T-cell (primary cell): Measurements from ENCODE around the gene KRTAP4-9. TPM values are rescaled to one million over a fixed set of nuclear protein-coding genes. Genes with fewer than 3 reads are reported as not detected.
"Not testable (repeated sequence)": the region's sequence is repeated elsewhere in the genome, so short reads cannot be mapped to it uniquely, and the experiment has no call there.

Experiments used
- ATAC-seq, 4 experiments: fragments of 200-7000 bp in 3 of 4; fragments of 150-1000 bp in 1 of 4; cut with Tn5 transposase; replicated peaks in 1 of 4; 1 replicate in 3 of 4; 2 replicates in 1 of 4; pipeline ENCODE4 v1.10.0; 2021; ENCODE audit warnings: moderate library complexity in 3 of 4, mild to moderate bottlenecking in 2 of 4, moderate number of reproducible peaks in 1 of 4
- CTCF ChIA-PET, 2 donors: fragments of 300-600 bp; sonication (Branson Sonifier 250); formaldehyde crosslinking; loops; one replicate each; lab custom pipeline; 2022; ENCODE audit warnings: antibody characterized with exemption in 2 of 2; lab: Charles Lee
- POLR2A ChIA-PET, 2 donors: fragments of 300-600 bp; sonication (Branson Sonifier 250); formaldehyde crosslinking; loops; one replicate each; lab custom pipeline; 2022; ENCODE audit warnings: antibody characterized with exemption in 2 of 2; lab: Charles Lee
- DNase-seq, 35 experiments: peaks; one replicate each; pipeline versions ENCODE4 v3.0.0 to v3.0.0-alpha.2; 2013 to 2023
- H3K27ac ChIP-seq: one replicate; pipeline ENCODE4 v1.5.1; 2013; ENCODE audit warnings: low read length
- H3K27me3 ChIP-seq, 2 experiments: replicated peaks in 1 of 2; 1 replicate in 1 of 2; 2 replicates in 1 of 2; pipeline versions ENCODE4 v1.6.1 to v1.7.0; 2013; ENCODE audit warnings: low read length in 1 of 2, mixed read lengths in 1 of 2; ENCODE audit not compliant: control insufficient read depth in 2 of 2, insufficient read depth in 2 of 2; ENCODE audit errors: extremely low read depth in 1 of 2
- H3K36me3 ChIP-seq, 2 donors: 1 replicate in 1 of 2; 2 replicates in 1 of 2; pipeline versions ENCODE4 v1.6.1 to v1.7.0; 2013; ENCODE audit warnings: low read length in 1 of 2; ENCODE audit not compliant: control insufficient read depth in 2 of 2, insufficient read depth in 1 of 2; ENCODE audit errors: extremely low read depth in 1 of 2
- H3K4me1 ChIP-seq, 2 experiments: 1 replicate in 1 of 2; 2 replicates in 1 of 2; pipeline versions ENCODE4 v1.6.1 to v1.7.0; 2013; ENCODE audit warnings: low read length in 2 of 2, mixed read lengths in 1 of 2; ENCODE audit not compliant: insufficient read depth in 2 of 2, control insufficient read depth in 1 of 2; ENCODE audit errors: extremely low read depth in 1 of 2
- H3K4me3 ChIP-seq, 2 donors: 1 replicate in 1 of 2; 2 replicates in 1 of 2; pipeline versions ENCODE4 v1.5.1 to v1.7.0; 2013; ENCODE audit warnings: mild to moderate bottlenecking in 2 of 2, low read length in 1 of 2, moderate library complexity in 1 of 2; ENCODE audit not compliant: control insufficient read depth in 1 of 2; ENCODE audit errors: extremely low read depth in 1 of 2
- H3K9me3 ChIP-seq: 2 replicates; pipeline ENCODE4 v1.7.0; 2013
- H3K27ac Mint-ChIP-seq, 2 donors: one replicate each; pipeline ENCODE4 v1.8.0; 2020 to 2021; ENCODE audit warnings: mild to moderate bottlenecking in 2 of 2, mixed read lengths in 2 of 2
- H3K27me3 Mint-ChIP-seq, 2 donors: one replicate each; pipeline ENCODE4 v1.8.0; 2021 to 2022; ENCODE audit warnings: mixed read lengths in 2 of 2
- H3K36me3 Mint-ChIP-seq: one replicate; pipeline ENCODE4 v1.8.0; 2021; ENCODE audit warnings: mixed read lengths
- H3K4me1 Mint-ChIP-seq, 3 donors: one replicate each; pipeline ENCODE4 v1.8.0; 2020 to 2022; ENCODE audit warnings: mixed read lengths in 3 of 3, mild to moderate bottlenecking in 1 of 3
- H3K4me3 Mint-ChIP-seq, 3 donors: one replicate each; pipeline ENCODE4 v1.8.0; 2020 to 2022; ENCODE audit warnings: mild to moderate bottlenecking in 3 of 3, mixed read lengths in 3 of 3, moderate library complexity in 3 of 3
- H3K9me3 Mint-ChIP-seq, 3 donors: one replicate each; pipeline ENCODE4 v1.8.0; 2020 to 2022; ENCODE audit warnings: mixed read lengths in 3 of 3
- WGBS: methylation state at CpG from one replicate; pipeline ENCODE4 v1.1.5; 2013; ENCODE audit warnings: missing lambda C conversion rate; ENCODE audit not compliant: insufficient coverage; 5-methylcytosine and 5-hydroxymethylcytosine counted together
- total RNA-seq, 35 experiments: library from RNA in 6 of 35; stranded (reverse) in 6 of 35; fragments of 120-200 nt in 1 of 35; gene quantifications; one replicate each; pipeline versions ENCODE4 v1.2.1 to v1.2.4 and lab custom pipeline; 2013 to 2026

The KRTAP4-9 gene
- total RNA-seq, 5 donors from 2014 or later (not counting 1 experiment from before 2014, with no cell fraction given) = not detected

- no peaks in the 10 kb centered on the region for H3K9me3 ChIP-seq
- H3K4me3 Mint-ChIP-seq = no peak overlapping the region
- no peak overlapping the region for H3K4me3 ChIP-seq
- no peaks in the 10 kb centered on the region for H3K36me3 Mint-ChIP-seq
- DNase-seq (no peak), ATAC-seq (no peak)
- no CpG with 5 or more reads among the region's 1 CpG for WGBS
- peaks cover 10 to 19% (median 16%) of the 10 kb centered on the region in 3 donors for H3K4me1 Mint-ChIP-seq
- no peaks in the 10 kb centered on the region for H3K36me3 ChIP-seq
- H3K27me3 ChIP-seq = peaks cover 0 to 2% of the 10 kb centered on the region in 2 experiments
- H3K9me3 Mint-ChIP-seq = no peaks in the 10 kb centered on the region
- H3K4me1 ChIP-seq = no peaks in the 10 kb centered on the region
- POLR2A ChIA-PET = no interaction called here
- H3K27me3 Mint-ChIP-seq = peaks cover 5 to 6% of the 10 kb centered on the region in 2 donors
- no peak overlapping the region for H3K27ac ChIP-seq
- H3K27ac Mint-ChIP-seq = no peak overlapping the region
- CTCF ChIA-PET = no interaction called here
These were observed 1.3 kb upstream of the KRTAP4-9 start for GRCh38 chr17:41103896-41104295.

GRCh38 chr17:41104386-41105038 lies 677 bp upstream of the KRTAP4-9 start:
- WGBS = no CpG with 5 or more reads among the region's 2 CpGs
- H3K9me3 ChIP-seq, H3K27ac ChIP-seq, ATAC-seq, POLR2A ChIA-PET, CTCF ChIA-PET, H3K27me3 ChIP-seq, H3K4me1 ChIP-seq, DNase-seq, H3K36me3 ChIP-seq, H3K27ac Mint-ChIP-seq, H3K27me3 Mint-ChIP-seq, H3K4me3 Mint-ChIP-seq, H3K9me3 Mint-ChIP-seq, H3K36me3 Mint-ChIP-seq, H3K4me3 ChIP-seq: not testable (repeated sequence)
- peaks cover 10 to 21% (median 16%) of the 10 kb centered on the region in 3 donors for H3K4me1 Mint-ChIP-seq

GRCh38 chr17:41107941-41108450 lies 2.8 kb downstream of the KRTAP4-9 start:
- Mint-ChIP-seq H3K9me3 (peaks cover 0 to 11% (median 0%) of the 10 kb centered on the region in 3 donors), H3K27ac (no peak overlapping the region), H3K4me3 (no peak overlapping the region), H3K27me3 (peaks cover 5 to 10% of the 10 kb centered on the region in 2 donors), H3K4me1 (peaks cover 3 to 10% (median 6%) of the 10 kb centered on the region in 3 donors), H3K36me3 (peaks cover 6% of the 10 kb centered on the region)
- CTCF ChIA-PET = no interaction called here
- Histone ChIP-seq H3K27ac (no peak overlapping the region), H3K9me3 (no peaks in the 10 kb centered on the region), H3K4me1 (no peaks in the 10 kb centered on the region), H3K27me3 (no peaks in the 10 kb centered on the region), H3K36me3 (no peaks in the 10 kb centered on the region), H3K4me3 (no peak overlapping the region)
- ATAC-seq (no peak), DNase-seq (no peak)
- WGBS = no CpG with 5 or more reads among the region's 1 CpG
- POLR2A ChIA-PET = no interaction called here

GRCh38 chr17:41108728-41109386 lies 3.7 kb downstream of the KRTAP4-9 start:
- H3K4me1 Mint-ChIP-seq, H3K4me3 ChIP-seq, H3K4me3 Mint-ChIP-seq, POLR2A ChIA-PET, H3K27me3 ChIP-seq, H3K27ac ChIP-seq, ATAC-seq, H3K9me3 ChIP-seq, H3K27ac Mint-ChIP-seq, DNase-seq, H3K36me3 ChIP-seq, H3K4me1 ChIP-seq, H3K36me3 Mint-ChIP-seq, CTCF ChIA-PET: not testable (repeated sequence)
- Mint-ChIP-seq H3K9me3 (peaks cover 0 to 11% (median 0%) of the 10 kb centered on the region in 3 donors), H3K27me3 (peaks cover 5 to 10% of the 10 kb centered on the region in 2 donors)
- no CpG with 5 or more reads among the region's 1 CpG for WGBS

GRCh38 chr17:41111151-41111885 lies 6.1 kb downstream of the KRTAP4-9 start:
- DNase-seq (no peak), ATAC-seq (no peak)
- Histone ChIP-seq H3K36me3 (no peaks in the 10 kb centered on the region), H3K4me3 (no peak overlapping the region), H3K9me3 (no peaks in the 10 kb centered on the region), H3K4me1 (no peaks in the 10 kb centered on the region), H3K27ac (no peak overlapping the region), H3K27me3 (peaks cover 0 to 6% of the 10 kb centered on the region in 2 experiments)
- Mint-ChIP-seq H3K36me3 (peaks cover 8% of the 10 kb centered on the region), H3K4me1 (peaks cover 3 to 10% (median 7%) of the 10 kb centered on the region in 3 donors), H3K27ac (no peak overlapping the region), H3K27me3 (peaks cover 0 to 8% of the 10 kb centered on the region in 2 donors), H3K9me3 (peaks cover 0 to 11% (median 0%) of the 10 kb centered on the region in 3 donors), H3K4me3 (no peak overlapping the region)
- ChIA-PET CTCF (no interaction called here), POLR2A (no interaction called here)
- WGBS = no CpG with 5 or more reads among the region's 2 CpGs

- DNase-seq = no peak
- Mint-ChIP-seq H3K36me3 (peaks cover 4% of the 10 kb centered on the region), H3K9me3 (peaks cover 0 to 6% (median 0%) of the 10 kb centered on the region in 3 donors), H3K4me1 (peaks cover 15 to 30% (median 26%) of the 10 kb centered on the region in 3 donors), H3K27me3 (peaks cover 7% of the 10 kb centered on the region in 2 donors), H3K4me3 (no peak overlapping the region), H3K27ac (peak overlapping the region in 1 of 2 donors; percentile 12)
- 29% methylated on average over 1 of the region's 5 CpGs for WGBS
- ChIA-PET POLR2A (no interaction called here), CTCF (interaction anchor here in 1 of 2 donors (0.6 kb wide), 1 partner anchor 778 kb away, joined by 3 read pairs; no protein-coding TSS in a partner anchor)
- Histone ChIP-seq H3K36me3 (no peaks in the 10 kb centered on the region), H3K4me3 (no peak overlapping the region), H3K27me3 (peaks cover 0 to 7% of the 10 kb centered on the region in 2 experiments), H3K4me1 (peaks cover 3 to 7% of the 10 kb centered on the region in 2 experiments), H3K27ac (no peak overlapping the region), H3K9me3 (no peaks in the 10 kb centered on the region)
- ATAC-seq = no peak
These were observed 11.1 kb downstream of the KRTAP4-9 start for GRCh38 chr17:41116297-41116696.
